ENCODE results near the gene ZNF827.

The ZNF827 gene

DNA sequence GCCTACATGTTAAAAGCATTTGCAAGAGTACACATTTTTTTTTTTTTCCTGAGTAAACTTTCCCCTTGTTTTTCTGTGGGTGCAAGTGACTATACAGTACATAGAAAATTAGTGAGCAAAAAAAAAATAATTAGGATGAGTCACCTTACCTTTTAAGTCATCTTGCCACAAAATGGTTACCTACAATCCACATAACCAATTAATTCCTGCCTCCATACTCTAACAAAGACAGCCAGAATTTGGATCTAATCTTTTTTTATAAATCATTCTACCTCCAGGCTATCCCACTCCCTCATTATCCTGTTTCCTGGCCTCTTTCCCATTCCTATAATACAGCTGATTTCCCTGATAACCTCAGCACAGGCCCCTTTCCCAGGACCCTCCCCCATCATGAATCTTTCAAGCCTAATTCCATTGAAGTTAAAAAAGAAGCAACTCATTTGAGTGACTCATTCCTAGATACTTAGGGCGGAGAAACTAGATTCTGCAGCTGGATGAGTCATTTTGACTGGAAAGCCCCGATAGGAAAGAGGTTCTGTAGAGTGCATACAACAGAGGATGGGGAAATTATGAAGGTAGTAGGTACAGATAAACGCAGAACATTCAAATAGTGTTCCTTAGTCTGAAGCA, 130.5 kb downstream of the ZNF827 start:
- H3K9me3 ChIP-seq (ENCODE audit: control insufficient read depth, low read length), result no peaks in the 10 kb centered on the region
- no peaks in the 10 kb centered on the region for H3K27me3 ChIP-seq (replicated peaks; ENCODE audit: control insufficient read depth, insufficient read depth, low read length, poor library complexity, severe bottlenecking)
- no peaks in the 10 kb centered on the region for H3K36me3 ChIP-seq (ENCODE audit: control insufficient read depth, insufficient read depth, low read length)
- no peak overlapping the region for H3K4me3 ChIP-seq (ENCODE audit: insufficient read depth, low read depth, low read length, poor library complexity, severe bottlenecking)
- H3K4me1 ChIP-seq (ENCODE audit: control insufficient read depth, insufficient read depth, low read length, poor library complexity, severe bottlenecking), result no peaks in the 10 kb centered on the region
- no peak for DNase-seq
- no peak overlapping the region for H3K27ac ChIP-seq (ENCODE audit: insufficient read depth, low read length, poor library complexity, severe bottlenecking)

DNA sequence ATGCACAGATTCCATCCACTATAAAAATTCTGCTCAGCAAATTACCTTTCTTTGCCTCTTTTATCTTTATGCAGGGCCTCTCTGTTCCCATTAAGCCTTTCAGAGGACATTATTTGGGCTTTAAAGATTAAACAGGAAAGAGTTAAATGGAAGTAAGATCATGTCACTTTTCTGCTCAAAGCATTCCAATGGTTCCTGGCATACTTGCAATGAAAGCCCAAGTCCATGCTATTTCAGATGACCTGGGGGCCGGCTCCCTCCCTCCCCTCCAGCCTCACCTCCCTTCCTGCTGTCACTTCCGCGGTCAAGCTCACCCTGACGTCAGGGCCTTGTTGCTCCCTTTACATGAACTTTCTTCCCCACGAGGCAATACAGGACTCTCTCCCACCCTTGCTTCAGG, 133.1 kb downstream of the ZNF827 start:
- no peak for DNase-seq
- Histone ChIP-seq H3K27ac (ENCODE audit: insufficient read depth, low read length, poor library complexity, severe bottlenecking) (no peak overlapping the region), H3K27me3 (replicated peaks; ENCODE audit: control insufficient read depth, insufficient read depth, low read length, poor library complexity, severe bottlenecking) (no peaks in the 10 kb centered on the region), H3K36me3 (ENCODE audit: control insufficient read depth, insufficient read depth, low read length) (no peaks in the 10 kb centered on the region), H3K4me3 (ENCODE audit: insufficient read depth, low read depth, low read length, poor library complexity, severe bottlenecking) (no peak overlapping the region), H3K9me3 (ENCODE audit: control insufficient read depth, low read length) (no peaks in the 10 kb centered on the region), H3K4me1 (ENCODE audit: control insufficient read depth, insufficient read depth, low read length, poor library complexity, severe bottlenecking) (no peaks in the 10 kb centered on the region)

DNA sequence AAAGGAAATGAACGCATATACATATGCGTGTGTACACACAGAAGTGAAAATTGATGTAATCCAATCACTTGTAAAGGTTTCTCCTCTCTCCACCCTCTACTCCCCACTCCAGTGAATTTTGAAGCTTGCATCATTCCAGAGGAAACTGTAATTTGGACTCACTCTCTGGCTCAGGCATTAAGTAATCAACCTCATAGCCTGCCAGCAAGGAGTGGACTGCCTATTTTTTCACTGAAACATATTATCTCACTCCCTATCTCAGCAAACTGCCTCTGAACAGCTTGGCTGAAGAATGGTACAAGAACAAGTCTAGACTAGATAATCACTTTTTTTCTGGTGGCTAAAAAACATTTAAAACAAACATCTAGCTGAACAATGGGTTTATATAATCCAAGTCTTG, 134.5 kb downstream of the ZNF827 start:
- no peaks in the 10 kb centered on the region for H3K27me3 ChIP-seq (replicated peaks; ENCODE audit: control insufficient read depth, insufficient read depth, low read length, poor library complexity, severe bottlenecking)
- H3K27ac ChIP-seq (ENCODE audit: insufficient read depth, low read length, poor library complexity, severe bottlenecking), result no peak overlapping the region
- no peaks in the 10 kb centered on the region for H3K9me3 ChIP-seq (ENCODE audit: control insufficient read depth, low read length)
- H3K4me3 ChIP-seq (ENCODE audit: insufficient read depth, low read depth, low read length, poor library complexity, severe bottlenecking), result no peak overlapping the region
- H3K36me3 ChIP-seq (ENCODE audit: control insufficient read depth, insufficient read depth, low read length), result no peaks in the 10 kb centered on the region
- no peaks in the 10 kb centered on the region for H3K4me1 ChIP-seq (ENCODE audit: control insufficient read depth, insufficient read depth, low read length, poor library complexity, severe bottlenecking)
- DNase-seq, result no peak

DNA sequence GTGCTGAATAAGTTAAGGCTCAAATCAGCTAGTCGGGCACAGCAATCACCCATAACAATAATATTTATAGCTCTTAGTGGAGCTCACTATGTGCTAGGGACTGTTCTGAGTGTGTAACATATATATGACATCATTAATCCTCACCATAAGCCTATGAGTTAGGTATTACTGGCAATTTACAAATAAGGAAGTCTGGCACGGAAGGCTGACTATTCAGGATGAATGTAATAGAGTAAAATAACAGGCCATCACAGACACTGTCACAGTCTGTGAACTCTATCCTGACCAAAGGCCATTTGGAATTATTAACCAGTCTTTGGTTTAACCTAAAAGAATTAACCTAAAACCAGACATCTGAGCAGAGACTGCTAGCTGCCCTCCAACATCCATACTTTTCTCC, 139.4 kb downstream of the ZNF827 start:
- Histone ChIP-seq H3K4me1 (ENCODE audit: control insufficient read depth, insufficient read depth, low read length, poor library complexity, severe bottlenecking) (no peaks in the 10 kb centered on the region), H3K27me3 (replicated peaks; ENCODE audit: control insufficient read depth, insufficient read depth, low read length, poor library complexity, severe bottlenecking) (no peaks in the 10 kb centered on the region), H3K4me3 (ENCODE audit: insufficient read depth, low read depth, low read length, poor library complexity, severe bottlenecking) (no peak overlapping the region), H3K36me3 (ENCODE audit: control insufficient read depth, insufficient read depth, low read length) (peaks cover 4% of the 10 kb centered on the region), H3K9me3 (ENCODE audit: control insufficient read depth, low read length) (no peaks in the 10 kb centered on the region), H3K27ac (ENCODE audit: insufficient read depth, low read length, poor library complexity, severe bottlenecking) (no peak overlapping the region)
- no peak for DNase-seq

DNA sequence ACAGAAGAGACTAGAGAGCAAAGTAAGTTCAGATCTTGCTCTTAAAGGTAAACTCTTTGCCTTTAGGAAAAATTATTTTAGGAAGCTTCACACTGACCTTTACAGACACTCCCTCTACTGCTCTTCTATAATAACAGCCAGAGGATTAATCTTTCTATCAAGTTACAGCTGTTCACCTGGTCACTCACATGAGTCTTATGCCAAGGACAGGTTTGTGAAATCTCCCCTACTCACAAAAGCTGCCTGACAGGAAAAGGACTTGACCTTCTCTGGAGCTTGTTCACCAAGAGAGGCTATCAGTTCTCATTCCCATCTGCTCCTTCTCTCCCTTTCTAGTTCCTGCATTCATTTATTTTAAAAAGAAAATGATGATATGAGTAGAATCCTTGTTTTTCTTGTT, 141.3 kb downstream of the ZNF827 start:
- no peak for DNase-seq
- Histone ChIP-seq H3K36me3 (ENCODE audit: control insufficient read depth, insufficient read depth, low read length) (peaks cover 4% of the 10 kb centered on the region), H3K4me1 (ENCODE audit: control insufficient read depth, insufficient read depth, low read length, poor library complexity, severe bottlenecking) (no peaks in the 10 kb centered on the region), H3K4me3 (ENCODE audit: insufficient read depth, low read depth, low read length, poor library complexity, severe bottlenecking) (no peak overlapping the region), H3K27ac (ENCODE audit: insufficient read depth, low read length, poor library complexity, severe bottlenecking) (no peak overlapping the region), H3K27me3 (replicated peaks; ENCODE audit: control insufficient read depth, insufficient read depth, low read length, poor library complexity, severe bottlenecking) (no peaks in the 10 kb centered on the region), H3K9me3 (ENCODE audit: control insufficient read depth, low read length) (no peaks in the 10 kb centered on the region)

DNA sequence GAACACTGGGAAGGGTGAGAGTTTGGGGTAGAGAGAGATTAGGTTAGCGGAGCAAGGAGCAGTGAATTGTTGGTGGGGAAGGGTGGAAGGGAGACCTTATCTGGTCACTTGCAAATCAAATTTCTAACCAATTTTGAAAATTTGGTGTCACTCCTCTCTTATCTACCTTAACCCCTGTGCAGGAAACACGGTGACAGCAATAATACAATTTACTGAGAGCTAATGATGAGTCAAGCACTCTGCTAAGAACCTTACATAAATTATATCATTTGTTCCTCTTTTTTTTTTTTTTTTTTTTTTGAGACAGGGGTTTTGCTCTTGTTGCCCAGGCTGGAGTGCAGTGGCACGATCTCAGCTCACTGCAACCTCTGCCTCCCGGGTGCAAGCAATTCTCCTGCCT, 142.3 kb downstream of the ZNF827 start:
- H3K4me1 ChIP-seq (ENCODE audit: control insufficient read depth, insufficient read depth, low read length, poor library complexity, severe bottlenecking), result no peaks in the 10 kb centered on the region
- H3K9me3 ChIP-seq (ENCODE audit: control insufficient read depth, low read length), result no peaks in the 10 kb centered on the region
- no peak overlapping the region for H3K4me3 ChIP-seq (ENCODE audit: insufficient read depth, low read depth, low read length, poor library complexity, severe bottlenecking)
- H3K36me3 ChIP-seq (ENCODE audit: control insufficient read depth, insufficient read depth, low read length), result peaks cover 4% of the 10 kb centered on the region
- no peak for DNase-seq
- no peaks in the 10 kb centered on the region for H3K27me3 ChIP-seq (replicated peaks; ENCODE audit: control insufficient read depth, insufficient read depth, low read length, poor library complexity, severe bottlenecking)
- H3K27ac ChIP-seq (ENCODE audit: insufficient read depth, low read length, poor library complexity, severe bottlenecking), result no peak overlapping the region

DNA sequence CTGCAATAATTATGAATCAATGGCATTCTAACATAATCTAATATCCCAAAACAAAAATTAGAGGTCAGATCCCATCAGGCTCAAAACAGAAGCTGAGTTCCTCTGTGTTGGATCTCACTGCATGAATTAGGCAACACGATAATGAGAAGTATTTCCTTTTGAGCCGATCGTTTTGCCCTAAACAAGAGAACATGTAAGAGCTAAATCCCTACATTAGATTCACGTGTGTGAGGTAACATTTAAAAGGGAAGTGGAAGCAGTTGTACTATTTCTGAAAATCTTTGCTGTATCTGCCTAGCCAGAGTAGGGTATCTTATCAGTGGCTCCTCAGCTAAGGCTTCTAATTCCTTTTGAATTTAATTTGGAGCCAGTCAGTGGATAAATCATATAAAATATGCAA, 143.1 kb downstream of the ZNF827 start:
- no peak overlapping the region for H3K27ac ChIP-seq (ENCODE audit: insufficient read depth, low read length, poor library complexity, severe bottlenecking)

DNA sequence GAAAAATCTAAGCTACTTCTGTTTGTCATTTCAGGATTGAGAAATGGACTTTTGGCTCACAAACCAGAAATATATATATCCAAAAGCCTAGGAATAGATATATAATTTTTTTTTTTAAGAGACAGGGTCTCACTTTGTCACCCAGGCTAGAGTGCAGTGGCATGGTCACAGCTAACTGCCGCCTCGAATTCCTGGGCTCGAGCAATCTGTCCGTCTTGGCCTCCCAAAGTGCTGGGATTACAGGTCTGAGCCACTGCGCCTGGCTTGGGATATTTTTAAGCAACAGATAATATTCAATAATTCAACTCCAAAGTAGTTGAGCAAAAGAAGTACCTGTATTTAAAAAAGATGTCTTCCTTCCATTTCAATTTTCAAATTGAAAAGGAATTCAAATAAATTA, 146.2 kb downstream of the ZNF827 start:
- Histone ChIP-seq H3K27me3 (replicated peaks; ENCODE audit: control insufficient read depth, insufficient read depth, low read length, poor library complexity, severe bottlenecking) (no peaks in the 10 kb centered on the region), H3K36me3 (ENCODE audit: control insufficient read depth, insufficient read depth, low read length) (no peaks in the 10 kb centered on the region), H3K4me1 (ENCODE audit: control insufficient read depth, insufficient read depth, low read length, poor library complexity, severe bottlenecking) (no peaks in the 10 kb centered on the region), H3K9me3 (ENCODE audit: control insufficient read depth, low read length) (no peaks in the 10 kb centered on the region), H3K4me3 (ENCODE audit: insufficient read depth, low read depth, low read length, poor library complexity, severe bottlenecking) (no peak overlapping the region), H3K27ac (ENCODE audit: insufficient read depth, low read length, poor library complexity, severe bottlenecking) (no peak overlapping the region)
- no peak for DNase-seq

More for the DNA sequence above, 143.1 kb downstream of the ZNF827 start:
- peaks cover 4% of the 10 kb centered on the region for H3K36me3 ChIP-seq (ENCODE audit: control insufficient read depth, insufficient read depth, low read length)
- no peaks in the 10 kb centered on the region for H3K9me3 ChIP-seq (ENCODE audit: control insufficient read depth, low read length)
- H3K4me1 ChIP-seq (ENCODE audit: control insufficient read depth, insufficient read depth, low read length, poor library complexity, severe bottlenecking), result no peaks in the 10 kb centered on the region
- no peak for DNase-seq
- H3K4me3 ChIP-seq (ENCODE audit: insufficient read depth, low read depth, low read length, poor library complexity, severe bottlenecking), result no peak overlapping the region
- H3K27me3 ChIP-seq (replicated peaks; ENCODE audit: control insufficient read depth, insufficient read depth, low read length, poor library complexity, severe bottlenecking), result no peaks in the 10 kb centered on the region

DNA sequence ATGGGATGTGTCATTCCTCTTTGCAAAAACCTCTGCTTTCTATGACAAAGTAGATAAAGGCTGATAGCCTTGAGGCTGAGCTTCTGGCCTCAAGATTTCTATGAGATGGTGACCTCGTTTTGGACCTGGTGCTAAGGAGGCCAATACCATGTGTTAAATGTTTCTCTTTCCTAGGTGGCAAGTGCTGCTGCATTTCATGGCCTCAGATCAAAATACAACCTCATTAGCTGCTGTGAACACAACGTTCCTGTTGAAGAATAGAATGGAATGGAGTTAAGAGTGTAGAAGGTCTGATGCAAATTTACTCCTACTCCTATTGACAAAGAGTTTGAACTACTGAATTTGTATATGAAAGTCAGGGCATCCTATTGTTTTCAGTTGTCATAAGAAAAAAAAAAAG, 146.6 kb downstream of the ZNF827 start:
- no peak overlapping the region for H3K27ac ChIP-seq (ENCODE audit: insufficient read depth, low read length, poor library complexity, severe bottlenecking)
- H3K36me3 ChIP-seq (ENCODE audit: control insufficient read depth, insufficient read depth, low read length), result no peaks in the 10 kb centered on the region

DNA sequence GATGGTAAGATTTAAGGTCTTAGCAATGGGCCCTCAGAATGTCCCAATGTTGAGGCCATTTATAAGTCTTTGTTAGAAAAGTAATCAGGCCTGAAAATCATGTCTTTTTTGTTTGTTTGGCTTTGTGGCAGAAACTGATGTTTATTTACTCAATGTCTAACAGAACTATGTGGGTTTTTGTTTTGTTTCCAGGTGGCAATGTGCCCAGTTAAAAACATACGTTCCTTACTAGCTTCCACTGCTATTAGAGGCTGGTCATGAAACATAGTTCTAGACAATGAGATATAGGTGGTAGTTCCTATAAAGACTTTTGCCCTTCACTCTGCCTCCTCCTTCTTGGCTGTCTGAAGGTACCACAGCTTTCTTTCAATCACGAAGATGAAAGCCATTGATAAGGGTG, 149.9 kb downstream of the ZNF827 start:
- Histone ChIP-seq H3K4me1 (ENCODE audit: control insufficient read depth, insufficient read depth, low read length, poor library complexity, severe bottlenecking) (no peaks in the 10 kb centered on the region), H3K27ac (ENCODE audit: insufficient read depth, low read length, poor library complexity, severe bottlenecking) (no peak overlapping the region), H3K27me3 (replicated peaks; ENCODE audit: control insufficient read depth, insufficient read depth, low read length, poor library complexity, severe bottlenecking) (no peaks in the 10 kb centered on the region), H3K36me3 (ENCODE audit: control insufficient read depth, insufficient read depth, low read length) (no peaks in the 10 kb centered on the region), H3K4me3 (ENCODE audit: insufficient read depth, low read depth, low read length, poor library complexity, severe bottlenecking) (no peak overlapping the region), H3K9me3 (ENCODE audit: control insufficient read depth, low read length) (no peaks in the 10 kb centered on the region)
- no peak for DNase-seq

More for the DNA sequence above, 146.6 kb downstream of the ZNF827 start:
- Histone ChIP-seq H3K9me3 (ENCODE audit: control insufficient read depth, low read length) (no peaks in the 10 kb centered on the region), H3K4me3 (ENCODE audit: insufficient read depth, low read depth, low read length, poor library complexity, severe bottlenecking) (no peak overlapping the region), H3K27me3 (replicated peaks; ENCODE audit: control insufficient read depth, insufficient read depth, low read length, poor library complexity, severe bottlenecking) (no peaks in the 10 kb centered on the region), H3K4me1 (ENCODE audit: control insufficient read depth, insufficient read depth, low read length, poor library complexity, severe bottlenecking) (no peaks in the 10 kb centered on the region)
- no peak for DNase-seq
